ENCODE data around the gene ULK1.

- TF ChIP-seq CTCF (conservative IDR thresholded peaks at IDR 0.05; ENCODE audit: low read depth, low read length): no peak
- TF ChIP-seq EZH2 (IDR thresholded peaks at IDR 0.05; ENCODE audit: low read length, unreplicated experiment): no peak
Measured at GRCh38 chr12:131896811-131897270, 2.4 kb downstream of the ULK1 start.

Data from PC-3 (cell line).